NCI-H69 (cell line): ENCODE data around the gene ZNF100.
A peak's percentile ranks its signal among the peaks of the same experiment; 100 is the strongest.
"Not testable (repeated sequence)": the region's sequence is repeated elsewhere in the genome, so short reads cannot be mapped to it uniquely, and the experiment has no call there.

Source experiments
- DNase-seq: peaks from one replicate; lab custom pipeline; 2025; lab: John Stamatoyannopoulos, UW

The ZNF100 gene

GRCh38 chr19:21767065-21767800, at the start of gene ZNF100:
Gene ZNF100 (minus strand): TSS chr19:21767579. CDS start chr19:21767429, 150 bp downstream.
- peak; percentile 99 for DNase-seq

DNA sequence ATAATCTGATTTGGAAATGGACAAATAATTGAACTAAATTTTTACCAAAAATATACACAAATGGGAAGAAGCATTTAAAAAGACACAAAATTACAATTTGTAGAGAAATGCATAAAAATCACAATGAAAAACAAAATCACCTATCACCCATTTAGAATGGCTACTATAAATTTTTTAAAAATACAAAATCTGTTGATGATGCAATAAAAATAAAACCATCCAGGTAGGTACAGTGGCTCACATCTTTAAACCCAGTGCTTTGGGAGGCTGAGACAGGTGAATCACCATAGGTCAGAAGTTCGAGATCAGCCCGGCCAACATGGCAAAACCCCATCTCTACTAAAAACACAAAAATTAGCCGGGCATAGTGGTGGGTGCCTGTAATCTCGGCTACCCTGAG, 45.1 kb upstream of the ZNF100 start:
- no peak for DNase-seq

DNA sequence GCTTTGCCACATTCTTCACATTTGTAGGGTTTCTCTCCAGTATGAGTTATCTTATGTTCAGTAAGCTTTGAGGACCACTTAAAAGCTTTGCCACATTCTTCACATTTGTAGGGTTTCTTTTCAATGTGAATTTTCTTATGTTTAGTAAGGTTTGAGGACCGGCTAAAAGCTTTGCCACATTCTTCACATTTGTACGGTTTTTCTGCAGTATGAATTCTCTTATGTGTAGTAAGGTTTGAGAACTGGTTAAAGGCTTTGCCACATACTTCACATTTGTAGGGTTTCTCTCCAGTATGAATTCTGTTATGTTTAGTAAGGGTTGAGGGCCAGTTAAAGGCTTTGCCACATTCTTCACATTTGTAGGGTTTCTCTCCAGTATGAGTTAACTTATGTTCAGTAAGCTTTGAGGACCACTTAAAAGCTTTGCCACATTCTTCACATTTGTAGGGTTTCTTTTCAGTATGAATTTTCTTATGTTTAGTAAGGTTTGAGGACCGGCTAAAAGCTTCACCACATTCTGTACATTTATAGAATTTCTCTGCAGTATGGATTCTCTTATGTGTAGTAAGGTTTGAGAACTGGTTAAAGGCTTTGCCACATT, 41.1 kb upstream of the ZNF100 start:
- DNase-seq, result not testable (repeated sequence)

- peak; percentile 43 for DNase-seq
Observed at GRCh38 chr19:21789466-21790085, 22.2 kb upstream of the ZNF100 start.

GRCh38 chr19:21786936-21787335, 19.6 kb upstream of the ZNF100 start:
- DNase-seq, result no peak

GRCh38 chr19:21775792-21776191, 8.4 kb upstream of the ZNF100 start:
- DNase-seq, result not testable (repeated sequence)

GRCh38 chr19:21766705-21767064, 694 bp downstream of the ZNF100 start:
- not testable (repeated sequence) for DNase-seq

GRCh38 chr19:21765151-21765550, 2.2 kb downstream of the ZNF100 start:
- peak; percentile 17 for DNase-seq

DNA sequence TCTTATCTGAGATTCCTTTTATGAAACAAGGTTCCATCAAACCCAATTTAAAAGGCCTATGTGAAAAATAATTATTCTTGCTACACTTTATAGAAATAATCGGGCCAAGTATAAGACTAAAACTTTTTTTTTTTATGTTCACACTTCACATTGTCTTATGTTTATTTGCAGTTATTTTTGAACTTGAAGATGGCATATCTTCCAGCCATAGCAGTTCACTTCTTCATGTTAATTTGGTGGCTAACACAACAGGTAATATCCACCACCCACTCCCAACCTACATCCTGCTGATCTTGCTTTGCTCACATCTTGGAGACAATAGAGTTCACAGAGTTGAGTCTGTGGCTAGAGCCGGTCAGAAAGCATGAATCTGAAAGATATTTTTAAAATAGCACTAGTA, 5.8 kb downstream of the ZNF100 start:
- not testable (repeated sequence) for DNase-seq

DNA sequence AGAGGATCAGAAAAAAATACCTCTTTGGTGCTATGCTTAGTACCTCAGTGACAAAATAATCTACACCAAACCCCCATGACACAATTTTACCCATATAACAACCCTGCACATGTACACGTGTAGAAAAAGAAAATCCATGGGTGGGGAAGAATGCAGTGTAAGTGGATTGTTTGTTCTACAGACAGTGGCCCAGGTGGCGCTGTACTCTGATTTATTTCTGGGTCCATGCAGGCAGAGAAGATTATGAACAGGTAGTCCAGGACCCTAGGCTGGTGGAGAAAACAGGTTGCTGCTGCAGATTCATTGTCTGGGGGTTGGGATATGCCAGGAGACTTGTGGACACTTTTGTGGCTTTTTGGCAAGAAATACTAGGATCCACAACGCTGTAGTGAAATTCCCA, 9.1 kb downstream of the ZNF100 start:
- no peak for DNase-seq

DNA sequence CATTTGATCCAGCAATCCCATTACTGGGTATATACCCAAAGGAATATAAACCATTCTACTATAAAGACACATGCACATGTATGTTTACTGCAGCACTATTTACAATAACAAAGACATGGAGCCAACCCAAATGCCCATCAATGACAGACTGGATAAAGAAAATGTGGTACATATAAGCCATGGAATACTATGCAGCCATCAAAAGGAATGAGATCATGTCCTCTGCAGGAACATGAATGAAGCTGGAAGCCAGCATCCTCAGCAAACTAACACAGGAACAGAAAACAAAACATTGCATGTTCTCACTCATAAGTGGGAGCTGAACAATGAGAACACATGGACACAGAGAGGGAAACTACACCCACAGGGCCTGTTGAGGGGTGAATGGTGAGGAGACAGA, 11.8 kb downstream of the ZNF100 start:
- DNase-seq, result not testable (repeated sequence)

- DNase-seq, result no peak
Observed at GRCh38 chr19:21751384-21751783, 16.0 kb downstream of the ZNF100 start.

DNA sequence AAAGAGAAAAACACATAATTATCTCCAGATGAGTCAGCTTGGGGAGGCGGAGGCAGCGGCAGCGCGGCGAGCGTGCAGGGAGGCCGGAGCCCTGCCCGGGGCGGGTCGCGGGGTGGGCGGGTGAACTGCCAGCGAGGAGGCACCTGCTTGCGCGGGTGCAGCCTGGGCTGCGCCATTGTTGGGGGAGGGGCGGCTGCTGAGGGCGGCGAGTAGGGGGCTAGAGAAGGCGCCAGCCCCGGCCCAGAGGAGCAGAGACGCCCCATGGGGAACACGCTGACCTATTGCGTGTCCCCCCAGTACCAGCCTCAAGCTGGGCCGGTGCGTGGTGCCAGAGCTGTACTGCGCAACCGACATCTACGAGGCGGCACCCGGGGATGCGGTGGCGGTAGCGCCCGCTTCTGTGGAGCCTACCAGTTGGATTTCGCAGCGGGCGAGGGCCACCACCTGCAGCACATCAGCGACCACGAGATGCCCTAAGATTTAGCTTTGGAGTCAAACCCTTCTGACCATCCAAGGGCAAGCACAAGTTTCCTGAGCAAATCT, 16.7 kb downstream of the ZNF100 start:
- DNase-seq, result no peak

GRCh38 chr19:21749090-21749489, 18.3 kb downstream of the ZNF100 start:
- DNase-seq, result no peak

- no peak for DNase-seq
Observed at GRCh38 chr19:21748088-21748487, 19.3 kb downstream of the ZNF100 start.

GRCh38 chr19:21740559-21740958, 26.8 kb downstream of the ZNF100 start:
- no peak for DNase-seq

DNA sequence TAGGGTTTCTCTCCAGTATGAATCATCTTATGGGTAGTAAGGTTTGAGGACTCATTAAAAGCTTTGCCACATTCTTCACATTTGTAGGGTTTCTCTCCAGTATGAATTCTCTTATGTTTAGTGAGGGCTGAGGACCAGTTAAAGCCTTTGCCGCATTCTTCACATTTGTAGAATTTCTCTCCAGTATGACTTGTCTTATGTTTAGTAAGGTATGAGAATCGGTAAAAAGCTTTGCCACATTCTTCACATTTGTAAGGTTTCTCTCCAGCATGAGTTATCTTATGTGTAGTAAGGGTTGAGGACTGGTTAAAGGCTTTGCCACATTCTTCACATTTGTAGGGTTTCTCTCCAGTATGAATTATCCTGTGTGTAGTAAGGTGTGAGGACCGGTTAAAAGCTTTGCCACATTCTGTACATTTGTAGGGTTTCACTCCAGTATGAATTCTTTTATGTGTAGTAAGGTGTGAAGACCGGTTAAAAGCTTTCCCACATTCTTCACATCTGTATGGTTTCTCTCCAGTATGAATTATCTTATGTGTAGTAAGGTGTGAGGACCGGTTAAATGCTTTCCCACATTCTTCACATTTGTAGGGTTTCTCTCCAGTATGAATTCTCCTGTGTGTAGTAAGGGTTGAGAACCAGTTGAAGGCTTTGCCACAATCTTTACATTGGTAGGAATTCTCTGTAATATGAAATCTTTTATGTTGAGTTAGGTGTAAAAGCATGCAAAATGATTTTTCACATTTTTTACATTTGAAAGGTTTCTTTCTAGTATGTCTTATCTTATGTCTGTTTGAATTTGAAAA, 40.2 kb downstream of the ZNF100 start:
- DNase-seq, result not testable (repeated sequence)

GRCh38 chr19:21713761-21714160, 53.6 kb downstream of the ZNF100 start:
- DNase-seq, result no peak

DNA sequence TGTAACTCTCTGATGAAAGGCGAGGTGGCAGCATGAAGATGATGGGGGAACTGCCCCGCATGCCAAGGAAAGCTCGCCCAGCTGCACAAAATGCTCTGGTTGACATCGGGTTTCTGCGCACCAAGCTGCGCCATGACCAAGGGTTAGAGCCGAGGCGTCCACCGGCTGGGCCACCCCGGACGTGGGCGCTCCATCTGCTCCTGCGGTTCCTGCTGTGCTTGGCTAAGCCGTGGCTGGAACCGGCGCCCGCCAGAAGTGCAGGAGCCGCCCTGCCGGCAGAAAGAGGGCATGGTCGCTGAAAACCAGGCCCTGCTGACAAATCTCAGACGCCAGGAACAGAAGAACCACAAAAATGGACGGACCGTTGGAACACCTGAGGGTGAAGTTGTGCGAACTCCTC, 57.9 kb downstream of the ZNF100 start:
- DNase-seq, result no peak

DNA sequence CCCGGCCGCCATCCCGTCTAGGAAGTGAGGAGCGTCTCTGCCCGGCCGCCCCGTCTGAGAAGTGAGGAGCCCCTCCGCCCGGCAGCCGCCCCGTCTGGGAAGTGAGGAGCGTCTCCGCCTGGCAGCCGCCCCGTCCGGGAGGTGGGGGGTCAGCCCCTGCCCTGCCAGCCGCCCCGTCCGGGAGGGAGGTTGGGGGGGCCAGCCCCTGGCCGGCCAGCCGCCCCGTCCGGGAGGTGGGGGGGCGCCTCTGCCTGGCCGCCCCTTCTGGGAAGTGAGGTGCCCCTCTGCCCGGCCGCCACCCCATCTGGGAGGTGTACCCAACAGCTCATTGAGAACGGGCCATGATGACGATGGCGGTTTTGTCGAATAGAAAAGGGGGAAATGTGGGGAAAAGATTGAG, 59.5 kb downstream of the ZNF100 start:
- not testable (repeated sequence) for DNase-seq

DNA sequence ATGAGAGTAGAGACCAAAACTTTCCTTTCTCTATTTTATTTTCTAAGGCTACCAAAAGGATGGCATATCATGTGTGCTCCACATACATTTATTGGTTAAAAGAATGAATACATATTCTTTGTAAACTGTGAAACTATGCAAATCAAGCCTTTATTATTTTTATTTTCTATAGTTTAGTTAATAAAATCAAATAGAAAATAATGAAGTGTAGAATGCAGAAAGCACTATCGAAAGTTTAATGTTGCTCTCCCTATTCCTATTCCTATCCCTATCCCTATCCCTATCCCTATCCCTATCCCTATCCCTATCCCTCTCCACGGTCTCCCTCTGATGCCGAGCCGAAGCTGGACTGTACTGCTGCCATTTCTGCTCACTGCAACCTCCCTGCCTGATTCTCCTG, 60.3 kb downstream of the ZNF100 start:
- no peak for DNase-seq

DNA sequence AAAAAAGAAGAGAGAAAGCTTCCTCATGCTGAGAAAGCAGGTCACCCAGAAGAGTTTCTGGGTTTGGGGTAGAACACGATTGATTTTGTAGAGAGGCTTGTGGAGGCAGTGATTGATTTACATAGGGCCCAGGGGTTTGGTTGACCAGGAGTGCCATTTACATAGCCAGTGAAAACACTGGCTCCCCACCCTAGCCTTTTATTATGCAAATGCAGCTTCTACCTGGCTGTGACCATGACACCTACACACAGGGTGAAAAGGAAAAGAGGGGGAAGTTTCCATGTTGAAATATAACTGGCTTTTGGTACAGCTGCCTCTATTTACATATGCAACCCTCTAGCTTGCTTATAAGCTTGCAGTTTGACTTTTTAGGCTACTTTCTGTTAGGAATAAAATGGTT, 62.0 kb downstream of the ZNF100 start:
- DNase-seq, result no peak
